Measurements from ENCODE around the gene HSD17B8. TPM values are rescaled to one million over a fixed set of nuclear protein-coding genes. Genes with fewer than 3 reads are reported as not detected.

HSD17B8 gene
- total RNA-seq, 2 experiments from 2014 or later = 11.6 to 18.8 TPM

DNA sequence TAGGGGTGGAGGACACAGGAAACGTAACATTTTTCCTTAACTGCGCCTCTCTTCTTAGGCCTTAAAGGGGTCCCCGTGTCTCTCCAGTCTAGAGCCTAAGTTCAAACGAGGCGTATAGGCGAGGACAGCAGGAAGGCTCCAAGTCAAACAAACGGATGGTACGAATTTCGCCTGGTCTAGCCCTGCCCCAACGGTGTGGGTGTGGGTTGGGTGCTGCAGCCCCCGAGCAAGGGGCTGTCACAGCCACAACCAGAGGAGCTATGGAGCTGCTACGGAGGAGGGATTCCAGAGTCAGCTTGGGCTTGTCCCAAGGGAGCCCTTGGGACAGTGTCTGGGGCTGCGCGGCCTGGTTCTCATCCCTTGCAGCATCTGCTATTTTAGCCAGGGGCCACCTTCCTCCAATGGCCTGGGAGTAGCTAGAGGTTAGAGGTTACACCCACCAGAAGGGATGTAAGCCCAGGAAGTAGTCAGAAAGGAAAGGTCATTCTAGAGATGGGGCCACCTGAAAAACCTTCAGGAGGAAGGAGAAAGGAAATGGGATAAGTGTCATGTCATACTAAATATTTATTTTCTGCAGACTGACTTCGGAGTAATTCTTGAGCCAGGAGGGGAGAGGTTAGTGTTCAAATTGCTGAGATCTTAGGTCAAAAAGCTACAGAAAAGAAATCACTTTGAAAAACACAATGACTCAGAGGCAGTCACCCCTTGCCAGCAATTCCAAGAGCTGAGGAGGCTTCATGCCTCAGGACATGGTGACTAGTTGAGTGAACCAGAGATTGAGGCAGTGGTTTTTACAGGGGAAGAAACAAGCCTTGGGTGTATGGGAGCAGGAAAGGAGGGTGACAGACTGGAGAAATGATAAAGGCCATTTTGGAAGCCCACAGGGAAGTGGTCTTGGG is 45.5 kb downstream of the HSD17B8 start:
- H3K79me2 ChIP-seq (ENCODE audit: insufficient read depth, low read depth, low read length) = no peaks in the 10 kb centered on the region
- no peaks in the 10 kb centered on the region for H4K20me1 ChIP-seq (ENCODE audit: insufficient read depth, low read length)
- DNase-seq (ENCODE audit: low spot score) = no peak
- ChIA-PET CTCF (ENCODE audit: unreplicated experiment) (interaction anchor here (1.2 kb wide), 1 partner anchor 45 kb away, joined by 3 read pairs; the partner anchor contains the start of gene HSD17B8), POLR2A (interaction anchor here (0.7 to 3.8 kb wide), 6 partner anchors 10 to 180 kb away, joined by 3 to 19 read pairs (median 4); partner anchors contain the start of genes RPS18 and VPS52)
- peaks cover 23% of the 10 kb centered on the region for H3K4me1 ChIP-seq (ENCODE audit: insufficient read depth, low read length, poor library complexity, severe bottlenecking)
- intact Hi-C loops (cut with micrococcal nuclease; ENCODE audit: unreplicated experiment) = loop anchor here (1.0 to 5.0 kb wide), 2 partner anchors 21 to 238 kb away; partner anchors contain the start of gene VPS52
- no peaks in the 10 kb centered on the region for H3K9me3 ChIP-seq (ENCODE audit: low read length)
- peak overlapping the region; percentile 99 for H3K4me2 ChIP-seq (ENCODE audit: low read length)
- H2AFZ ChIP-seq (ENCODE audit: low read length) = peak overlapping the region; percentile 59
- H3K4me3 ChIP-seq (ENCODE audit: low read depth, low read length, poor library complexity, severe bottlenecking) = peak overlapping the region; percentile 73
- H3K9me2 ChIP-seq (ENCODE audit: insufficient read depth, low read length) = no peaks in the 10 kb centered on the region
- peak overlapping the region; percentile 74 for H3K27ac ChIP-seq (ENCODE audit: low read depth, low read length, poor library complexity, severe bottlenecking)
- BruUV-seq (replicated peaks) = TSS peak; percentile 66
- H3K36me3 ChIP-seq (ENCODE audit: insufficient read depth, low read length) = peaks cover 22% of the 10 kb centered on the region
- TF ChIP-seq, protein P1, sequence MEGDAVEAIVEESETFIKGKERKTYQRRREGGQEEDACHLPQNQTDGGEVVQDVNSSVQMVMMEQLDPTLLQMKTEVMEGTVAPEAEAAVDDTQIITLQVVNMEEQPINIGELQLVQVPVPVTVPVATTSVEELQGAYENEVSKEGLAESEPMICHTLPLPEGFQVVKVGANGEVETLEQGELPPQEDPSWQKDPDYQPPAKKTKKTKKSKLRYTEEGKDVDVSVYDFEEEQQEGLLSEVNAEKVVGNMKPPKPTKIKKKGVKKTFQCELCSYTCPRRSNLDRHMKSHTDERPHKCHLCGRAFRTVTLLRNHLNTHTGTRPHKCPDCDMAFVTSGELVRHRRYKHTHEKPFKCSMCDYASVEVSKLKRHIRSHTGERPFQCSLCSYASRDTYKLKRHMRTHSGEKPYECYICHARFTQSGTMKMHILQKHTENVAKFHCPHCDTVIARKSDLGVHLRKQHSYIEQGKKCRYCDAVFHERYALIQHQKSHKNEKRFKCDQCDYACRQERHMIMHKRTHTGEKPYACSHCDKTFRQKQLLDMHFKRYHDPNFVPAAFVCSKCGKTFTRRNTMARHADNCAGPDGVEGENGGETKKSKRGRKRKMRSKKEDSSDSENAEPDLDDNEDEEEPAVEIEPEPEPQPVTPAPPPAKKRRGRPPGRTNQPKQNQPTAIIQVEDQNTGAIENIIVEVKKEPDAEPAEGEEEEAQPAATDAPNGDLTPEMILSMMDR (conservative IDR thresholded peaks at IDR 0.05; ENCODE audit: low read length) = no peak

DNA sequence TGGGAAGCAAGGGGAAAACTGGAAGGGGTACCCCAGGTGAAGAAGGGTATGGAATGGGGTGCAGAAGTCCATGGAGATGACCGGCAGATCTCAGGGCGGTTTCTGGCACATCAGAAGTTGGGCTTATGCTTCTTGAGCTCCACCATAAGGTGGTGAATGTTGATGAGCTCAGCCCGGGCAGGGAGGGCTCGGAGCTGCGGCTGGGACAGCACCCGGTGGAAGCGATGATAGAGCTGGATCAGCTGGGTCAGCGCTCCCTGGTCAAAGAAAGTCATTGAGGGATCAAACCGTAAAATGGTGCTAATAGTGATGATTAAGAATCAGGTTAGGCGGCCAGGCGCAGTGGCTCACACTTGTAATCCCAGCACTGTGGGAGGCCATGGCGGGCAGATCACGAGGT is 46.3 kb downstream of the HSD17B8 start:
- Histone ChIP-seq H2AFZ (ENCODE audit: low read length) (no peak overlapping the region), H3K9me3 (ENCODE audit: low read length) (no peaks in the 10 kb centered on the region), H3K9me2 (ENCODE audit: insufficient read depth, low read length) (no peaks in the 10 kb centered on the region), H3K27ac (ENCODE audit: low read depth, low read length, poor library complexity, severe bottlenecking) (no peak overlapping the region), H3K36me3 (ENCODE audit: insufficient read depth, low read length) (peaks cover 24% of the 10 kb centered on the region), H4K20me1 (ENCODE audit: insufficient read depth, low read length) (no peaks in the 10 kb centered on the region), H3K4me2 (ENCODE audit: low read length) (peak overlapping the region; percentile 99), H3K4me1 (ENCODE audit: insufficient read depth, low read length, poor library complexity, severe bottlenecking) (peaks cover 23% of the 10 kb centered on the region), H3K4me3 (ENCODE audit: low read depth, low read length, poor library complexity, severe bottlenecking) (no peak overlapping the region), H3K79me2 (ENCODE audit: insufficient read depth, low read depth, low read length) (no peaks in the 10 kb centered on the region)
- ChIA-PET CTCF (ENCODE audit: unreplicated experiment) (no interaction called here), POLR2A (interaction anchor here (0.6 to 3.8 kb wide), 3 partner anchors 21 to 180 kb away, joined by 3 to 19 read pairs (median 3); partner anchors contain the start of genes RPS18 and VPS52)
- no TSS peak for BruUV-seq (replicated peaks)
- intact Hi-C loops (cut with micrococcal nuclease; ENCODE audit: unreplicated experiment) = no loop called here
- TF ChIP-seq, protein P1 (conservative IDR thresholded peaks at IDR 0.05; ENCODE audit: low read length) = no peak
- TF ChIP-seq EZH2phosphoT487 (IDR thresholded peaks at IDR 0.05; ENCODE audit: borderline replicate concordance, low read depth, low read length) = no peak
- DNase-seq (ENCODE audit: low spot score) = no peak

Measured in OCI-LY7 (cell line).